GM12874 (cell line): Measurements from ENCODE around the gene CEP112.
A peak's percentile ranks its signal among the peaks of the same experiment; 100 is the strongest.

Source experiments
- CTCF ChIP-seq: IDR thresholded peaks from 2 replicates; pipeline ENCODE4 v1.5.1; 2011; ENCODE audit warnings: low read depth, mild to moderate bottlenecking, control low read depth, low read length, moderate library complexity; ENCODE audit not compliant: insufficient read depth

CEP112 gene

GRCh38 chr17:66167189-66167815 lies 24.6 kb downstream of the CEP112 start:
- no peak for TF ChIP-seq CTCF

- TF ChIP-seq CTCF, result peak; percentile 36; the same call in 1 of the 2 replicates
Observed at GRCh38 chr17:66165537-66166123, 26.3 kb downstream of the CEP112 start.

DNA sequence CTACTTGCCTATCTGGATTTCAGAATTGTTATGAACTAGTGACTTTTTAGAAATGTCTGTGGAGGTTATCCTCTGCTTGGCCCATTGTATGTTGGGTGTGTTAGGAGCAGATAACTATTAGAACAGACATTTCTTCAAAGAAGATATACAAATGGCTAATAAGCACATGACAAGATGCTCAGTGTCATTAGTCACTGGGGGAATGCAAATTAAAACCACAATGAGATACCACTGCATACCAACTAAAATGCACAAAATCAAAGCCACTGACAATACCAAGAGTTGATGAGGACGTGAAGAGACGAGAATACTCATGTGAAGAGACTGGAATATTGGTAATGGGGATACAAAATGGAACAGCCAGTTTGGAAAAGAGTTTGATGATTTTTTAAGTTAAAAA lies 39.2 kb downstream of the CEP112 start:
- no peak for TF ChIP-seq CTCF

DNA sequence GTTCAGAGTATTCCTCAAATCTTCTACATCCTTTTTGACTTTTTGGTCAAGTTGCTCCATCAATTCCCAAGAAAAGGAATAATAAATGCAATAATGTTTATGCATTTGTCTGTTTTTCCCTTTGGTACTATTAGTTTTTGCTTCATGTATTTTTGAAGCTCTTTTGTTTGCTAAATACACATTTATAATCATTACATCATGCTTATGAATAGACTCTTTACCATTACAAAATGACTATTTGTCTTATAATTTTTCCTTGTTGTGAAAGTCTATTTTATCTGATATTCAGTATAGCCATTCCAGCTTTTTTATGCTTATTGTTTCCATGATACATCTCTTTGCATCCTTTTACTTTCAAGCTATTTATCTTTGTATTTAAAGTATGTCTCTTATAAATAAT lies 41.2 kb downstream of the CEP112 start:
- TF ChIP-seq CTCF, result no peak

GRCh38 chr17:66149562-66149961 lies 42.4 kb downstream of the CEP112 start:
- TF ChIP-seq CTCF, result no peak

GRCh38 chr17:66146394-66146793 lies 45.5 kb downstream of the CEP112 start:
- no peak for TF ChIP-seq CTCF

GRCh38 chr17:66143657-66144282 lies 48.2 kb downstream of the CEP112 start:
- no peak for TF ChIP-seq CTCF
